Hepatocyte (in vitro differentiated cells): ENCODE data around the gene POU2F1. TPM values are rescaled to one million over a fixed set of nuclear protein-coding genes. Genes with fewer than 3 reads are reported as not detected.
A peak's percentile ranks its signal among the peaks of the same experiment; 100 is the strongest.

Source experiments
- DNase-seq: peaks from one replicate; pipeline ENCODE4 v3.0.0-alpha.2; 2016; ENCODE audit warnings: low spot score
- H2AFZ ChIP-seq: fragments of 200-600 bp; sonication (generic); 2 replicates; pipeline ENCODE4 v1.6.0; 2016; ENCODE audit warnings: antibody characterized with exemption, mild to moderate bottlenecking
- H3K27ac ChIP-seq: fragments of 200-600 bp; sonication (generic); 2 replicates; pipeline ENCODE4 v1.5.1; 2016; ENCODE audit warnings: mild to moderate bottlenecking
- H3K27me3 ChIP-seq: fragments of 200-600 bp; sonication (generic); 2 replicates; pipeline ENCODE4 v1.6.1; 2016
- H3K36me3 ChIP-seq: fragments of 200-600 bp; sonication (generic); replicated peaks from 2 replicates; pipeline ENCODE4 v1.5.1; 2016; ENCODE audit warnings: low read depth; ENCODE audit not compliant: insufficient read depth
- H3K4me1 ChIP-seq: fragments of 200-600 bp; sonication (generic); 2 replicates; pipeline ENCODE4 v1.5.1; 2016; ENCODE audit warnings: mild to moderate bottlenecking, moderate library complexity; ENCODE audit not compliant: insufficient read depth
- H3K4me2 ChIP-seq: fragments of 200-600 bp; sonication (generic); 2 replicates; pipeline ENCODE4 v1.6.0; 2016
- H3K4me3 ChIP-seq: fragments of 200-600 bp; sonication (generic); 2 replicates; pipeline ENCODE4 v1.5.1; 2016; ENCODE audit warnings: mild to moderate bottlenecking
- H3K79me2 ChIP-seq: fragments of 200-600 bp; sonication (generic); 2 replicates; pipeline ENCODE4 v1.6.0; 2017; ENCODE audit warnings: mild to moderate bottlenecking
- H3K9me2 ChIP-seq: fragments of 200-600 bp; sonication (generic); replicated peaks from 2 replicates; pipeline ENCODE4 v1.6.0; 2017; ENCODE audit warnings: mild to moderate bottlenecking; ENCODE audit not compliant: insufficient read depth
- H3K9me3 ChIP-seq: fragments of 200-600 bp; sonication (generic); 2 replicates; pipeline ENCODE4 v1.5.1; 2016; ENCODE audit warnings: low read depth, mild to moderate bottlenecking
- H4K20me1 ChIP-seq: fragments of 200-600 bp; sonication (generic); 2 replicates; pipeline ENCODE4 v1.6.0; 2016; ENCODE audit warnings: mild to moderate bottlenecking; ENCODE audit not compliant: insufficient read depth, poor library complexity, severe bottlenecking
- CTCF ChIP-seq: fragments of 200-600 bp; sonication (generic); IDR thresholded peaks from 2 replicates; pipeline ENCODE4 v1.5.1; 2016; ENCODE audit warnings: antibody characterized with exemption, mild to moderate bottlenecking; ENCODE audit not compliant: poor library complexity
- EZH2 ChIP-seq: fragments of 200-600 bp; sonication (generic); IDR thresholded peaks from 2 replicates; pipeline ENCODE4 v1.6.1; 2016; ENCODE audit warnings: antibody characterized with exemption, mild to moderate bottlenecking, borderline replicate concordance
- EZH2phosphoT487 ChIP-seq: fragments of 200-600 bp; sonication (generic); IDR thresholded peaks from one replicate; pipeline ENCODE4 v1.6.1; 2018; ENCODE audit warnings: antibody characterized with exemption, mild to moderate bottlenecking, low read depth, moderate library complexity; ENCODE audit not compliant: unreplicated experiment, severe bottlenecking
- WGBS: methylation state at CpG from one replicate; pipeline ENCODE4 v1.1.6; 2016; ENCODE audit warnings: low lambda C conversion rate; ENCODE audit errors: missing lambda C conversion rate; 5-methylcytosine and 5-hydroxymethylcytosine counted together
- polyA plus RNA-seq: library from polyadenylated mRNA; unstranded; fragments of >200 nt; fragmentation: Nextera tagmentation; extraction: Ambion mirVana; gene quantifications from 2 replicates; pipeline ENCODE4 v1.2.1, GENCODE V29; 2016
- total RNA-seq: library from RNA; depleted of rRNA; stranded (reverse); fragments of >200 nt; gene quantifications from 2 replicates; pipeline ENCODE4 v1.2.3, GENCODE V29; 2014

The POU2F1 gene
- total RNA-seq (11.9 and 14.5 TPM in 2 replicates), polyA plus RNA-seq (11.9 and 12.1 TPM in 2 replicates)

GRCh38 chr1:167220537-167221125 is at the start of gene POU2F1:
POU2F1 (plus strand) TSS chr1:167220886; CDS start chr1:167220898, 12 bp downstream.
- peaks cover 32% of the 10 kb centered on the region for H3K79me2 ChIP-seq
- peak within 1 kb of the TSS; percentile 82 for H3K4me2 ChIP-seq
- peak within 1 kb of the TSS; percentile 90 for H2AFZ ChIP-seq
- peak; percentile 99 for DNase-seq
- WGBS = under 1% methylated on average over 32 of the region's 53 CpGs
- peaks cover 17% of the 10 kb centered on the region for H3K4me1 ChIP-seq
- no peaks in the 10 kb centered on the region for H3K9me3 ChIP-seq
- peaks cover 2% of the 10 kb centered on the region for H4K20me1 ChIP-seq
- TF ChIP-seq EZH2 (no peak), EZH2phosphoT487 (no peak), CTCF (peak; percentile 88)
- H3K9me2 ChIP-seq = no peaks in the 10 kb centered on the region
- no peaks in the 10 kb centered on the region for H3K27me3 ChIP-seq
- H3K36me3 ChIP-seq = no peaks in the 10 kb centered on the region
- H3K4me3 ChIP-seq = peak within 1 kb of the TSS; percentile 58
- peak within 1 kb of the TSS; percentile 95 for H3K27ac ChIP-seq

- H3K4me3 ChIP-seq = no peak overlapping the region
- 83% methylated on average over 7 of the region's 7 CpGs for WGBS
- H3K79me2 ChIP-seq = no peaks in the 10 kb centered on the region
- no peaks in the 10 kb centered on the region for H3K9me2 ChIP-seq
- no peak overlapping the region for H2AFZ ChIP-seq
- no peak overlapping the region for H3K27ac ChIP-seq
- H3K36me3 ChIP-seq = no peaks in the 10 kb centered on the region
- H3K4me1 ChIP-seq = peaks cover 8% of the 10 kb centered on the region
- H3K4me2 ChIP-seq = no peak overlapping the region
- DNase-seq = no peak
- TF ChIP-seq CTCF (no peak), EZH2phosphoT487 (no peak), EZH2 (no peak)
- H3K27me3 ChIP-seq = no peaks in the 10 kb centered on the region
- H3K9me3 ChIP-seq = no peaks in the 10 kb centered on the region
- H4K20me1 ChIP-seq = no peaks in the 10 kb centered on the region
Measured at GRCh38 chr1:167171286-167171929, 49.3 kb upstream of the POU2F1 start.

- H3K4me2 ChIP-seq = no peak overlapping the region
- TF ChIP-seq CTCF = no peak
- TF ChIP-seq EZH2 = no peak
- no peak for TF ChIP-seq EZH2phosphoT487
- H3K27ac ChIP-seq = no peak overlapping the region
- no peaks in the 10 kb centered on the region for H3K79me2 ChIP-seq
- no peaks in the 10 kb centered on the region for H4K20me1 ChIP-seq
- no peak for DNase-seq
- H3K27me3 ChIP-seq = no peaks in the 10 kb centered on the region
- H3K9me3 ChIP-seq = no peaks in the 10 kb centered on the region
- H2AFZ ChIP-seq = no peak overlapping the region
- H3K36me3 ChIP-seq = no peaks in the 10 kb centered on the region
- no peaks in the 10 kb centered on the region for H3K4me1 ChIP-seq
- 63% methylated on average over 5 of the region's 5 CpGs for WGBS
- H3K4me3 ChIP-seq = no peak overlapping the region
- no peaks in the 10 kb centered on the region for H3K9me2 ChIP-seq
Measured at GRCh38 chr1:167173516-167174184, 47.0 kb upstream of the POU2F1 start.
